ENCODE data around the gene ZSCAN5A. TPM values are rescaled to one million over a fixed set of nuclear protein-coding genes. Genes with fewer than 3 reads are reported as not detected.
"Not testable (repeated sequence)": the region's sequence is repeated elsewhere in the genome, so short reads cannot be mapped to it uniquely, and the experiment has no call there.

Gene ZSCAN5A
- total RNA-seq, 1 experiment from 2014 or later = 10.4 TPM

DNA sequence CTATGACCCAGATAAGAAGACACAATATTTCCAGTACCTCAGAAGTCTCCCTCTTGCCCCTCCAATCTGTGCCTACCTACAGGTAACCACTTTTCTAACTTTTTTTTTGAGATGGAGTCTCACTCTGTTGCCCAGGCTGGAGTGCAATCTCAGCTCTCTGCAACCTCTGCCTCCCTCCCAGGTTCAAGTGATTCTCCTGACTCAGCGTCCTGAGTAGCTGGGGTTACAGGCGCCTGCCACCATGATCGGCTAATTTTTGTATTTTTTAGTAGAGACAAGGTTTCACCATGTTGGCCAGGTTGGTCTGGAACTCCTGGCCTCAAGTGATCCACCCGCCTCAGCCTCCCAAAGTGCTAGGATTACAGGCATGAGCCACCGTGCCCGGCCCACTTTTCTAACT, 52.7 kb downstream of the ZSCAN5A start:
- CTCF ChIA-PET = interaction anchor here (1.3 to 2.2 kb wide), 2 partner anchors 9 to 48 kb away, joined by 7 to 12 read pairs; no protein-coding TSS in a partner anchor
- H3K9me3 Mint-ChIP-seq; DNase-seq (ENCODE audit: low spot score); H3K36me3 Mint-ChIP-seq; ATAC-seq; H3K4me3 Mint-ChIP-seq; H3K27ac Mint-ChIP-seq; H3K4me1 Mint-ChIP-seq; H3K27me3 Mint-ChIP-seq (ENCODE audit: low read depth); POLR2A ChIA-PET: not testable (repeated sequence)

DNA sequence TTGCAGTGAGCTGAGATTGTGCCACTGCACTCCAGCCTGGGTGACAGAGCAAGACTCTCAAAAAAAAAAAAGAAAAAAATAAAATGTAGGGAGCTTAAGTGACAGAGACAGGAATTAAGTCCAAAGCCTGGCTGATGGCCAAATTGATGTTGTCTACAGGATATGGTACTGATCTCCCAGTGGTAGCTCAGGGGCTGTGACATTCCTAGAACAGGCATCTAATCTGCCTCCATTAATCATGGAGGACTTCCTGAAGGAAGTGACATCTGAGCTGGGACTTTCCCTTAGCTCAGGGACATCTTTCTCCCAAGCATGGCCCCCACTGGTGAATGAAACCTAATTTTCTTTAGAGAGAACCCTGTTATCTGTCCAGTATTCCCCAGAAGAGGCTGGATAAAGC, 53.5 kb downstream of the ZSCAN5A start:
- H3K27me3 Mint-ChIP-seq (ENCODE audit: low read depth) = no peaks in the 10 kb centered on the region
- CTCF ChIA-PET = interaction anchor here (0.9 to 3.1 kb wide), 6 partner anchors 8 to 180 kb away, joined by 3 to 12 read pairs (median 8); no protein-coding TSS in a partner anchor
- ATAC-seq (no peak), DNase-seq (ENCODE audit: low spot score) (no peak)
- H3K4me3 Mint-ChIP-seq = no peak overlapping the region
- H3K4me1 Mint-ChIP-seq = no peaks in the 10 kb centered on the region
- no peak overlapping the region for H3K27ac Mint-ChIP-seq
- no peak for TF ChIP-seq TP53 (CRISPR knock-in tag; IDR thresholded peaks at IDR 0.05)
- TF ChIP-seq, protein P1, sequence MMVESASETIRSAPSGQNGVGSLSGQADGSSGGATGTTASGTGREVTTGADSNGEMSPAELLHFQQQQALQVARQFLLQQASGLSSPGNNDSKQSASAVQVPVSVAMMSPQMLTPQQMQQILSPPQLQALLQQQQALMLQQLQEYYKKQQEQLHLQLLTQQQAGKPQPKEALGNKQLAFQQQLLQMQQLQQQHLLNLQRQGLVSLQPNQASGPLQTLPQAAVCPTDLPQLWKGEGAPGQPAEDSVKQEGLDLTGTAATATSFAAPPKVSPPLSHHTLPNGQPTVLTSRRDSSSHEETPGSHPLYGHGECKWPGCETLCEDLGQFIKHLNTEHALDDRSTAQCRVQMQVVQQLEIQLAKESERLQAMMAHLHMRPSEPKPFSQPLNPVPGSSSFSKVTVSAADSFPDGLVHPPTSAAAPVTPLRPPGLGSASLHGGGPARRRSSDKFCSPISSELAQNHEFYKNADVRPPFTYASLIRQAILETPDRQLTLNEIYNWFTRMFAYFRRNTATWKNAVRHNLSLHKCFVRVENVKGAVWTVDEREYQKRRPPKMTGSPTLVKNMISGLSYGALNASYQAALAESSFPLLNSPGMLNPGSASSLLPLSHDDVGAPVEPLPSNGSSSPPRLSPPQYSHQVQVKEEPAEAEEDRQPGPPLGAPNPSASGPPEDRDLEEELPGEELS (CRISPR knock-in tag; IDR thresholded peaks at IDR 0.05) = no peak
- no peak for TF ChIP-seq TCF7 (CRISPR knock-in tag; IDR thresholded peaks at IDR 0.05; ENCODE audit: low read depth)
- TF ChIP-seq, protein P2, sequence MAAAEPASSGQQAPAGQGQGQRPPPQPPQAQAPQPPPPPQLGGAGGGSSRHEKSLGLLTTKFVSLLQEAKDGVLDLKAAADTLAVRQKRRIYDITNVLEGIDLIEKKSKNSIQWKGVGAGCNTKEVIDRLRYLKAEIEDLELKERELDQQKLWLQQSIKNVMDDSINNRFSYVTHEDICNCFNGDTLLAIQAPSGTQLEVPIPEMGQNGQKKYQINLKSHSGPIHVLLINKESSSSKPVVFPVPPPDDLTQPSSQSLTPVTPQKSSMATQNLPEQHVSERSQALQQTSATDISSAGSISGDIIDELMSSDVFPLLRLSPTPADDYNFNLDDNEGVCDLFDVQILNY (CRISPR knock-in tag; IDR thresholded peaks at IDR 0.05) = no peak
- TF ChIP-seq, protein P3, sequence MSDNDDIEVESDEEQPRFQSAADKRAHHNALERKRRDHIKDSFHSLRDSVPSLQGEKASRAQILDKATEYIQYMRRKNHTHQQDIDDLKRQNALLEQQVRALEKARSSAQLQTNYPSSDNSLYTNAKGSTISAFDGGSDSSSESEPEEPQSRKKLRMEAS (CRISPR knock-in tag; IDR thresholded peaks at IDR 0.05) = no peak
- no peak for TF ChIP-seq ZNF416 (CRISPR knock-in tag; IDR thresholded peaks at IDR 0.05)
- no peak for TF ChIP-seq SOX15 (CRISPR knock-in tag; IDR thresholded peaks at IDR 0.05)
- TF ChIP-seq OVOL2 (CRISPR knock-in tag; IDR thresholded peaks at IDR 0.05; ENCODE audit: borderline replicate concordance) = no peak
- no peak for TF ChIP-seq AFF4 (CRISPR knock-in tag; IDR thresholded peaks at IDR 0.05; ENCODE audit: borderline replicate concordance)
- no peaks in the 10 kb centered on the region for H3K9me3 Mint-ChIP-seq
- no peaks in the 10 kb centered on the region for H3K36me3 Mint-ChIP-seq
- POLR2A ChIA-PET = no interaction called here

DNA sequence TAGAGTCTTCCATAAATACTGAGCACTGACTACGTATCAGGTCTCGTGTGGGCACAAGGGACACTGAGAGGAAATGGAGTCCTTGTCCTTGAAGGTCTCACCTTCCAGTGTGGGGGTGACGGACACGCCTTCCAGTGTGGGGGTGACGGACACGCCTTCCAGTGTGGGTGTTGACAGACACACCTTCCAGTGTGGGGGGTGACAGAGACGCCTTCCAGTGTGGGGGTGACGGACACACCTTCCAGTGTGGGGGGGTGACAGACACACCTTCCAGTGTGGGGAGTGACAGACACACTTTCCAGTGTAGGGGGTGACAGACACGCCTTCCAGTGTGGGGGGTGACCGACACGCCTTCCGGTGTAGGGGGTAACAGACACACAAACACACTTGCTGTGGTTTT, 56.4 kb downstream of the ZSCAN5A start:
- Mint-ChIP-seq H3K4me1 (no peaks in the 10 kb centered on the region), H3K36me3 (no peaks in the 10 kb centered on the region), H3K4me3 (no peak overlapping the region), H3K27ac (no peak overlapping the region), H3K27me3 (ENCODE audit: low read depth) (peaks cover 5% of the 10 kb centered on the region; the same call in 1 of the 2 replicates), H3K9me3 (no peaks in the 10 kb centered on the region)
- ChIA-PET CTCF (interaction anchor here (3.0 kb wide), 1 partner anchor 51 kb away, joined by 7 read pairs; no protein-coding TSS in a partner anchor), POLR2A (no interaction called here)
- DNase-seq (ENCODE audit: low spot score) (no peak), ATAC-seq (no peak)
- TF ChIP-seq, protein P4, sequence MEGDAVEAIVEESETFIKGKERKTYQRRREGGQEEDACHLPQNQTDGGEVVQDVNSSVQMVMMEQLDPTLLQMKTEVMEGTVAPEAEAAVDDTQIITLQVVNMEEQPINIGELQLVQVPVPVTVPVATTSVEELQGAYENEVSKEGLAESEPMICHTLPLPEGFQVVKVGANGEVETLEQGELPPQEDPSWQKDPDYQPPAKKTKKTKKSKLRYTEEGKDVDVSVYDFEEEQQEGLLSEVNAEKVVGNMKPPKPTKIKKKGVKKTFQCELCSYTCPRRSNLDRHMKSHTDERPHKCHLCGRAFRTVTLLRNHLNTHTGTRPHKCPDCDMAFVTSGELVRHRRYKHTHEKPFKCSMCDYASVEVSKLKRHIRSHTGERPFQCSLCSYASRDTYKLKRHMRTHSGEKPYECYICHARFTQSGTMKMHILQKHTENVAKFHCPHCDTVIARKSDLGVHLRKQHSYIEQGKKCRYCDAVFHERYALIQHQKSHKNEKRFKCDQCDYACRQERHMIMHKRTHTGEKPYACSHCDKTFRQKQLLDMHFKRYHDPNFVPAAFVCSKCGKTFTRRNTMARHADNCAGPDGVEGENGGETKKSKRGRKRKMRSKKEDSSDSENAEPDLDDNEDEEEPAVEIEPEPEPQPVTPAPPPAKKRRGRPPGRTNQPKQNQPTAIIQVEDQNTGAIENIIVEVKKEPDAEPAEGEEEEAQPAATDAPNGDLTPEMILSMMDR (IDR thresholded peaks at IDR 0.05) = no peak
- no peak for TF ChIP-seq TEAD4 (CRISPR knock-in tag; IDR thresholded peaks at IDR 0.05)
- TF ChIP-seq, protein P2 (CRISPR knock-in tag; IDR thresholded peaks at IDR 0.05) = no peak
- no peak for TF ChIP-seq OVOL2 (CRISPR knock-in tag; IDR thresholded peaks at IDR 0.05; ENCODE audit: borderline replicate concordance)
- TF ChIP-seq ZNF281 (CRISPR knock-in tag; IDR thresholded peaks at IDR 0.05) = no peak
- no peak for TF ChIP-seq GABPB1 (CRISPR knock-in tag; IDR thresholded peaks at IDR 0.05)
- TF ChIP-seq, protein P5, sequence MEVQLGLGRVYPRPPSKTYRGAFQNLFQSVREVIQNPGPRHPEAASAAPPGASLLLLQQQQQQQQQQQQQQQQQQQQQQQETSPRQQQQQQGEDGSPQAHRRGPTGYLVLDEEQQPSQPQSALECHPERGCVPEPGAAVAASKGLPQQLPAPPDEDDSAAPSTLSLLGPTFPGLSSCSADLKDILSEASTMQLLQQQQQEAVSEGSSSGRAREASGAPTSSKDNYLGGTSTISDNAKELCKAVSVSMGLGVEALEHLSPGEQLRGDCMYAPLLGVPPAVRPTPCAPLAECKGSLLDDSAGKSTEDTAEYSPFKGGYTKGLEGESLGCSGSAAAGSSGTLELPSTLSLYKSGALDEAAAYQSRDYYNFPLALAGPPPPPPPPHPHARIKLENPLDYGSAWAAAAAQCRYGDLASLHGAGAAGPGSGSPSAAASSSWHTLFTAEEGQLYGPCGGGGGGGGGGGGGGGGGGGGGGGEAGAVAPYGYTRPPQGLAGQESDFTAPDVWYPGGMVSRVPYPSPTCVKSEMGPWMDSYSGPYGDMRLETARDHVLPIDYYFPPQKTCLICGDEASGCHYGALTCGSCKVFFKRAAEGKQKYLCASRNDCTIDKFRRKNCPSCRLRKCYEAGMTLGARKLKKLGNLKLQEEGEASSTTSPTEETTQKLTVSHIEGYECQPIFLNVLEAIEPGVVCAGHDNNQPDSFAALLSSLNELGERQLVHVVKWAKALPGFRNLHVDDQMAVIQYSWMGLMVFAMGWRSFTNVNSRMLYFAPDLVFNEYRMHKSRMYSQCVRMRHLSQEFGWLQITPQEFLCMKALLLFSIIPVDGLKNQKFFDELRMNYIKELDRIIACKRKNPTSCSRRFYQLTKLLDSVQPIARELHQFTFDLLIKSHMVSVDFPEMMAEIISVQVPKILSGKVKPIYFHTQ (CRISPR knock-in tag; IDR thresholded peaks at IDR 0.05) = no peak

All from WTC11 (cell line).